ENCODE results near the gene PGAP1. TPM values are rescaled to one million over a fixed set of nuclear protein-coding genes. Genes with fewer than 3 reads are reported as not detected.

PGAP1 gene
- total and polyA plus RNA-seq, 10 donors = 0.38 to 10.1 (median 5.3) TPM

DNA sequence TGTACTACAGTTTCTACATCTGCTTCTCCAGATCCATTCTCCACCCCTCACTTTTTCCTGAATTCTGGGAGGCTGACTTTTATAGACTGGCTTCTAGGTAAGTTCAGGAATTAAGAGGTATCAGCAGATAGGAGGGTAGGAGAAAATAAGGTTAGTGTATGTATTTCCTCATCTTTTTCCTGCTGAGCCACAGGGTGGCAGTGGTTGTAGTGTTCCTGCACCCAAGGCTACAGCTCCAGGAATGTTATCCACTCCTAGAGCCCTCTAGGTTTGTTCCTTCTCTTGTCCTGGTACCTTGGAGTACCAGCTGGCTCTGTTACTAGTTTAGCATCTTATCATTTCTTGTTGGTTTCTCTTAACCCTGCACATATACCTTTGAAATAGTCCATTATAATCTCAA, 76.6 kb downstream of the PGAP1 start:
- intact Hi-C loops (cut with DNase I; ENCODE audit: low total_unique reads) = no loop called here
- TF ChIP-seq POLR2A (IDR thresholded peaks at IDR 0.05) (no peak), POLR2AphosphoS5 (IDR thresholded peaks at IDR 0.05) (no peak)
- TF ChIP-seq, protein P1, sequence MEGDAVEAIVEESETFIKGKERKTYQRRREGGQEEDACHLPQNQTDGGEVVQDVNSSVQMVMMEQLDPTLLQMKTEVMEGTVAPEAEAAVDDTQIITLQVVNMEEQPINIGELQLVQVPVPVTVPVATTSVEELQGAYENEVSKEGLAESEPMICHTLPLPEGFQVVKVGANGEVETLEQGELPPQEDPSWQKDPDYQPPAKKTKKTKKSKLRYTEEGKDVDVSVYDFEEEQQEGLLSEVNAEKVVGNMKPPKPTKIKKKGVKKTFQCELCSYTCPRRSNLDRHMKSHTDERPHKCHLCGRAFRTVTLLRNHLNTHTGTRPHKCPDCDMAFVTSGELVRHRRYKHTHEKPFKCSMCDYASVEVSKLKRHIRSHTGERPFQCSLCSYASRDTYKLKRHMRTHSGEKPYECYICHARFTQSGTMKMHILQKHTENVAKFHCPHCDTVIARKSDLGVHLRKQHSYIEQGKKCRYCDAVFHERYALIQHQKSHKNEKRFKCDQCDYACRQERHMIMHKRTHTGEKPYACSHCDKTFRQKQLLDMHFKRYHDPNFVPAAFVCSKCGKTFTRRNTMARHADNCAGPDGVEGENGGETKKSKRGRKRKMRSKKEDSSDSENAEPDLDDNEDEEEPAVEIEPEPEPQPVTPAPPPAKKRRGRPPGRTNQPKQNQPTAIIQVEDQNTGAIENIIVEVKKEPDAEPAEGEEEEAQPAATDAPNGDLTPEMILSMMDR (IDR thresholded peaks at IDR 0.05 in 8 of 11, conservative IDR thresholded peaks at IDR 0.05 in 3 of 11) = no peak
- Histone ChIP-seq H3K4me1 (no peaks in the 10 kb centered on the region), H3K36me3 (no peaks in the 10 kb centered on the region), H3K4me3 (no peak overlapping the region), H3K27me3 (replicated peaks in 1 of 7) (no peaks in the 10 kb centered on the region), H3K27ac (no peak overlapping the region), H3K9me3 (no peaks in the 10 kb centered on the region)
- DNase-seq = no peak

DNA sequence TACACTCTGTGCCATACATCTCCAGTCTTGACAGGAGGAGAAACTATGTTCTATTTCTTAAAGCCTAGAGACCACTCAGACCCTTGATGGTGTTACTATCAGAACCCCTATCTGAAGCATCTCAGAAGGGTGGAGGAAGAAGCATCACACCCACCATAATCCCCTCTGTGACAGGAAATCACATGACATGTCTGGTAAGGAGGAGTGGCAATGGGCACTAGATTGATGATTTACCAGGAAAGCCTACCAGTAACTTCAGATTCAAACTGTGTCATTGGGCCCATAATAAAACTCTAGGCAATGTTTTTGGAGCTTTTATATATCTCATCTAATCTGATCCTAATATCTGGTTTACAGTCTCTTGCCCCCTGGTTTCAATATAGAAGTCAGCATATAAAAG, 80.2 kb downstream of the PGAP1 start:
- no peak for DNase-seq
- Histone ChIP-seq H3K4me3 (no peak overlapping the region), H3K9me3 (no peaks in the 10 kb centered on the region), H3K4me1 (no peaks in the 10 kb centered on the region), H3K27ac (no peak overlapping the region), H3K27me3 (replicated peaks in 1 of 7) (no peaks in the 10 kb centered on the region), H3K36me3 (peaks cover 0 to 16% (median 4%) of the 10 kb centered on the region in 6 donors)
- TF ChIP-seq POLR2AphosphoS5 (IDR thresholded peaks at IDR 0.05) = no peak
- TF ChIP-seq, protein P1 (IDR thresholded peaks at IDR 0.05 in 8 of 11, conservative IDR thresholded peaks at IDR 0.05 in 3 of 11) = no peak
- TF ChIP-seq POLR2A (IDR thresholded peaks at IDR 0.05) = no peak
- intact Hi-C loops (cut with DNase I; ENCODE audit: low total_unique reads) = no loop called here

DNA sequence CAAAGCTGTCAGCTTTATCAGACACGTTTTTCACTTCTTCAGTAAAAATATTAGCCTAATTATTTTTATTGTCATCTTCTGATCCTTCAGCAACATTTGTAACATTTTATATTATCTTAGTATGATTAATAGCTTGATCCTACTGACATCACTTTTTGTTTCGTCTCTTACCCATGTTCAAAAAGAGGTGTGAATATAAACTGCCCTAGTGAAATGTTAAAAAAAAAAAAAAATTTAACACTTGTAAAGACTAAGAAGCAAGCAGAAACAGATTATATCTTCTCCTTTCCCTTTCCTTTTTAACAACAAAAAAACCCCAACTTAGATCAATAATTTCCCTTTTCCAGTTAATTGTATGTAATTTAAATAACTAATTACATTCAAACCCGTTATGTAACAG, 81.1 kb downstream of the PGAP1 start:
- H3K27me3 ChIP-seq (replicated peaks in 1 of 7) = no peaks in the 10 kb centered on the region
- TF ChIP-seq POLR2A (IDR thresholded peaks at IDR 0.05) = no peak
- no peak for TF ChIP-seq POLR2AphosphoS5 (IDR thresholded peaks at IDR 0.05)
- TF ChIP-seq, protein P1 (IDR thresholded peaks at IDR 0.05 in 8 of 11, conservative IDR thresholded peaks at IDR 0.05 in 3 of 11) = no peak
- no peak overlapping the region for H3K27ac ChIP-seq
- H3K4me1 ChIP-seq = no peaks in the 10 kb centered on the region
- WGBS, 5 donors = 84 to 88% (median 87%) methylated on average over 3 of the region's 3 CpGs
- intact Hi-C loops (cut with DNase I; ENCODE audit: low total_unique reads) = no loop called here
- H3K9me3 ChIP-seq = no peaks in the 10 kb centered on the region
- peaks cover 0 to 24% (median 4%) of the 10 kb centered on the region in 6 donors for H3K36me3 ChIP-seq
- no peak overlapping the region for H3K4me3 ChIP-seq
- no peak for DNase-seq

DNA sequence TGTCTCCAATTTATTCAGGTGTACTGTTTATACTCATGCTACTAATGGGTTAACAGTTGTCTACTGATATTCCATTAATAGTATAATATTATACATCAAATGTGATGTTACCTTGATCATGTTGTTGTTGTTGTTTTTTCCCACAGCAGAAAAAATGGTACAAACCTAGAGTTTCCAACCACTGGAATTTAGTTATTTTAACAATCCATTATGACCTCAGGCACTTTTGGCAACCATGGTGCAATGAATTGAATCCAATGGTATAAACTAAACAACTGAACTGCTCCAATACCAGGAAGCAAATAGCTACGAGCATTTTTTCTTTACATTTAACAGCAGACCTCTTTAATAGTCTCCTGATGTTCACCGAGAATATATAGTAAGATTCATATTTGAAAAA, 86.3 kb downstream of the PGAP1 start:
- Histone ChIP-seq H3K9me3 (no peaks in the 10 kb centered on the region), H3K4me1 (no peaks in the 10 kb centered on the region), H3K27me3 (replicated peaks in 1 of 7) (no peaks in the 10 kb centered on the region), H3K27ac (no peak overlapping the region), H3K4me3 (no peak overlapping the region), H3K36me3 (peaks cover 0 to 36% (median 4%) of the 10 kb centered on the region in 6 donors)
- intact Hi-C loops (cut with DNase I; ENCODE audit: low total_unique reads) = no loop called here
- WGBS, 5 donors = 91 to 98% (median 94%) methylated on average over 2 of the region's 2 CpGs
- no peak for DNase-seq
- no peak for TF ChIP-seq POLR2A (IDR thresholded peaks at IDR 0.05)
- TF ChIP-seq POLR2AphosphoS5 (IDR thresholded peaks at IDR 0.05) = no peak
- TF ChIP-seq, protein P1 (IDR thresholded peaks at IDR 0.05 in 8 of 11, conservative IDR thresholded peaks at IDR 0.05 in 3 of 11) = no peak
